IMR-90 (cell line): ENCODE measurements around the gene DPPA5. TPM values are rescaled to one million over a fixed set of nuclear protein-coding genes. Genes with fewer than 3 reads are reported as not detected.

ENCODE experiments used
- ATAC-seq: fragments of 200-7000 bp; cut with Tn5 transposase; 2 replicates; pipeline ENCODE4 v1.9.1; 2020; ENCODE audit warnings: low read depth, mild to moderate bottlenecking, moderate library complexity
- BruUV-seq: library from RNA; stranded (reverse); fragments of 400-500 nt; replicated peaks from 2 replicates; lab custom pipeline; 2021; lab: Mats Ljungman, UMichigan
- CTCF ChIA-PET: fragments of 300-600 bp; formaldehyde crosslinking; extraction: SDS; loops from one replicate; lab custom pipeline; 2021; ENCODE audit warnings: antibody characterized with exemption; lab: Yijun Ruan, JAX
- POLR2A ChIA-PET: fragments of 300-600 bp; sonication (Branson Sonifier 250); formaldehyde crosslinking; loops from one replicate; lab custom pipeline; 2022; ENCODE audit warnings: antibody characterized with exemption; ENCODE audit not compliant: unreplicated experiment; lab: Charles Lee
- DNase-seq: peaks from one replicate; pipeline ENCODE4 v3.0.0; 2013
- H2AFZ ChIP-seq: replicated peaks from 2 replicates; pipeline ENCODE3; 2013; ENCODE audit warnings: low read length, mild to moderate bottlenecking; ENCODE audit not compliant: poor library complexity
- H2AK5ac ChIP-seq: 2 replicates; pipeline ENCODE4 v1.6.1; 2013; ENCODE audit warnings: low read depth, low read length, inconsistent platforms
- H2AK9ac ChIP-seq: replicated peaks from 2 replicates; pipeline ENCODE3; 2013; ENCODE audit warnings: mild to moderate bottlenecking, low read depth, low read length, moderate library complexity; ENCODE audit not compliant: poor library complexity
- H2BK120ac ChIP-seq: 2 replicates; pipeline ENCODE4 v1.6.1; 2013; ENCODE audit warnings: low read depth, low read length, inconsistent platforms
- H2BK15ac ChIP-seq: 3 replicates; pipeline ENCODE4 v1.6.1; 2013; ENCODE audit warnings: low read depth, low read length, inconsistent platforms
- H2BK20ac ChIP-seq: 2 replicates; pipeline ENCODE4 v1.6.1; 2013; ENCODE audit warnings: low read depth, mild to moderate bottlenecking, inconsistent platforms, low read length, moderate library complexity
- H2BK5ac ChIP-seq: 2 replicates; pipeline ENCODE4 v1.6.1; 2013; ENCODE audit warnings: mild to moderate bottlenecking, low read depth, low read length, inconsistent platforms; ENCODE audit not compliant: poor library complexity, severe bottlenecking
- H3K14ac ChIP-seq: replicated peaks from 2 replicates; pipeline ENCODE4 v1.6.1; 2013; ENCODE audit warnings: low read depth, low read length, inconsistent platforms
- H3K18ac ChIP-seq: 2 replicates; pipeline ENCODE4 v1.6.1; 2013; ENCODE audit warnings: low read depth, low read length, control low read depth
- H3K23ac ChIP-seq: 2 replicates; pipeline ENCODE4 v1.6.1; 2013; ENCODE audit warnings: low read depth, low read length, inconsistent platforms
- H3K27ac ChIP-seq: 2 replicates; pipeline ENCODE4 v1.5.1; 2013; ENCODE audit warnings: mild to moderate bottlenecking, control low read depth, low read length; ENCODE audit not compliant: insufficient read depth
- H3K27me3 ChIP-seq: 2 replicates; pipeline ENCODE4 v1.6.1; 2013; ENCODE audit warnings: low read length; ENCODE audit not compliant: control insufficient read depth, insufficient read depth
- H3K36me3 ChIP-seq: 2 replicates; pipeline ENCODE4 v1.6.1; 2013; ENCODE audit warnings: low read length, mixed read lengths; ENCODE audit not compliant: control insufficient read depth, insufficient read depth
- H3K4ac ChIP-seq: 2 replicates; pipeline ENCODE4 v1.6.1; 2013; ENCODE audit warnings: low read depth, low read length, inconsistent platforms
- H3K4me1 ChIP-seq: 2 replicates; pipeline ENCODE4 v1.6.1; 2013; ENCODE audit warnings: low read length, mixed read lengths; ENCODE audit not compliant: control insufficient read depth, insufficient read depth
- H3K4me2 ChIP-seq: 2 replicates; pipeline ENCODE4 v1.6.1; 2013; ENCODE audit warnings: low read depth, mild to moderate bottlenecking, control low read depth, low read length, moderate library complexity
- H3K4me3 ChIP-seq: 2 replicates; pipeline ENCODE4 v1.5.1; 2013; ENCODE audit warnings: low read depth, mild to moderate bottlenecking, control low read depth, low read length, moderate library complexity; ENCODE audit not compliant: insufficient read depth
- H3K56ac ChIP-seq: 2 replicates; pipeline ENCODE4 v1.6.1; 2013; ENCODE audit warnings: low read length, inconsistent platforms; ENCODE audit not compliant: insufficient read depth; ENCODE audit errors: extremely low read depth
- H3K79me1 ChIP-seq, 2 experiments: 2 replicates each; pipeline ENCODE4 v1.6.1; 2013; ENCODE audit warnings: low read length in 2 of 2, inconsistent platforms in 1 of 2, low read depth in 1 of 2
- H3K9ac ChIP-seq: 2 replicates; pipeline ENCODE4 v1.6.1; 2013; ENCODE audit warnings: low read depth, low read length, control low read depth
- H3K9me1 ChIP-seq: 2 replicates; pipeline ENCODE4 v1.6.1; 2013; ENCODE audit warnings: low read length, inconsistent platforms; ENCODE audit not compliant: insufficient read depth
- H3K9me3 ChIP-seq: 2 replicates; pipeline ENCODE4 v1.6.1; 2013; ENCODE audit warnings: low read length; ENCODE audit not compliant: control insufficient read depth, insufficient read depth
- H4K20me1 ChIP-seq: 2 replicates; pipeline ENCODE4 v1.6.1; 2013; ENCODE audit warnings: low read length, inconsistent platforms; ENCODE audit not compliant: insufficient read depth
- H4K5ac ChIP-seq: 2 replicates; pipeline ENCODE4 v1.6.1; 2013; ENCODE audit warnings: mild to moderate bottlenecking, low read depth, low read length, control low read depth
- H4K8ac ChIP-seq, 2 experiments: 2 replicates each; pipeline ENCODE4 v1.6.1; 2013; ENCODE audit warnings: low read depth in 2 of 2, low read length in 2 of 2, control low read depth in 1 of 2, inconsistent platforms in 1 of 2
- H4K91ac ChIP-seq: 2 replicates; pipeline ENCODE4 v1.6.1; 2013; ENCODE audit warnings: low read depth, low read length, inconsistent platforms; ENCODE audit not compliant: insufficient read depth
- CEBPB ChIP-seq: IDR thresholded peaks from 2 replicates; pipeline ENCODE4 v1.6.1; 2012; ENCODE audit warnings: low read depth, low read length, improper control_type of control experiment
- FOS ChIP-seq: fragments of 150-350 bp; IDR thresholded peaks from 2 replicates; pipeline ENCODE4 v1.6.1; 2016; ENCODE audit warnings: low read depth, low read length
- MAFK ChIP-seq: IDR thresholded peaks from 2 replicates; pipeline ENCODE4 v1.6.1; 2012; ENCODE audit warnings: low read depth, low read length, improper control_type of control experiment
- MAZ ChIP-seq: IDR thresholded peaks from 2 replicates; pipeline ENCODE4 v1.6.1; 2012; ENCODE audit warnings: low read depth, mild to moderate bottlenecking, low read length, improper control_type of control experiment, moderate library complexity, borderline replicate concordance
- MXI1 ChIP-seq: IDR thresholded peaks from 2 replicates; pipeline ENCODE4 v1.6.1; 2012; ENCODE audit warnings: low read depth, mild to moderate bottlenecking, low read length, moderate library complexity, borderline replicate concordance
- POLR2A ChIP-seq: IDR thresholded peaks from 2 replicates; pipeline ENCODE4 v1.6.1; 2012; ENCODE audit warnings: mild to moderate bottlenecking, low read depth, low read length
- RAD21 ChIP-seq: IDR thresholded peaks from 2 replicates; pipeline ENCODE4 v1.6.1; 2012; ENCODE audit warnings: low read length, improper control_type of control experiment
- RCOR1 ChIP-seq: IDR thresholded peaks from 2 replicates; pipeline ENCODE4 v1.6.1; 2012; ENCODE audit warnings: mild to moderate bottlenecking, low read length, improper control_type of control experiment; ENCODE audit not compliant: insufficient replicate concordance
- WGBS, 2 experiments: methylation state at CpG; one replicate each; pipeline versions ENCODE4 v1.1.5 to v1.1.7; 2013; ENCODE audit warnings: missing lambda C conversion rate in 2 of 2; ENCODE audit not compliant: insufficient read length in 1 of 2; ENCODE audit errors: extremely low coverage in 2 of 2; 5-methylcytosine and 5-hydroxymethylcytosine counted together
- dilution Hi-C: fragments of 300-500 bp; cut with HindIII; formaldehyde crosslinking; loops from one replicate; pipeline ENCODE4 v1.14.3; 2018; ENCODE audit warnings: low sequenced_read_pairs; ENCODE audit not compliant: unreplicated experiment
- in situ Hi-C: fragments of 300-500 bp; cut with MboI; formaldehyde crosslinking; loops from 3 replicates; pipeline ENCODE4 v1.14.3; 2019; ENCODE audit warnings: low sequenced_read_pairs, inconsistent platforms, mixed read lengths
- intact Hi-C: fragments of 100-400 bp; cut with micrococcal nuclease; formaldehyde crosslinking; loops from 2 replicates; pipeline ENCODE4 v1.10.0; 2022
- polyA plus RNA-seq, 3 experiments: library from polyadenylated mRNA; depleted of rRNA; stranded (reverse); fragments of >200 nt; gene quantifications; 2 replicates each; pipeline ENCODE4 v1.2.3, GENCODE V29; 2012; ENCODE audit warnings: low replicate concordance in 1 of 3
- total RNA-seq: library from RNA; depleted of rRNA; stranded (reverse); fragments of >200 nt; gene quantifications from 2 replicates; pipeline ENCODE4 v1.2.3, GENCODE V29; 2012
- TF ChIP-seq, protein P1 (sequence below): fragments of 150-350 bp; IDR thresholded peaks from 2 replicates; pipeline ENCODE4 v1.6.1; 2017; ENCODE audit warnings: mild to moderate bottlenecking, antibody characterized with exemption, low read length, low read depth
- TF ChIP-seq, protein P2 (sequence below): conservative IDR thresholded peaks from 2 replicates; pipeline ENCODE4 v1.5.1; 2012; ENCODE audit warnings: mild to moderate bottlenecking, low read depth, low read length, improper control_type of control experiment
- TF ChIP-seq, protein P3 (sequence below): fragments of 150-350 bp; IDR thresholded peaks from 2 replicates; pipeline ENCODE4 v1.6.1; 2016; ENCODE audit warnings: low read depth, mild to moderate bottlenecking, low read length, moderate library complexity, borderline replicate concordance

DPPA5 gene
- total and polyA plus RNA-seq, 2 of the 4 experiments (the other 2 are of a cell fraction) = not detected

DNA sequence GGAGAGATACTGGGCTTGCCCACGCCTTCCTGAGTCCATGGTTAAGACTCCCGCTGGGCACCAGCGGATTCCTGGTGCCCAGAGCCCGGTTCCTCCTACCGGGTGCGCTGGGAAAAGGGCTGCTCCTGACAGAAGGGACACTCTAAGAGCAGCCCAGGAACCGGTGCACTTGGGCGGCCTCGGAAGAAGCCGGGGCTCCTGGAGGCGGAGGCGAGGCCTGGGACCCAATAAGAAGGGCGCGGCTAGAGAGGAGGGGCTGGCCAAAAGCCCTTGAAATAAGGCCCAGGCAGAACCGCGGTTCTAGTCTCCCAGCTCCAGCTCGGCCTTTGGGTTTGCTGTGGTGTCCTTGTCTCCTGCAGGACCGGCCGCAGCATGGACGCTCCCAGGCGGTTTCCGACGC lies 8.3 kb upstream of the DPPA5 start, which contains the start of gene KHDC3L:
KHDC3L (plus strand) TSS at position 301 of the 400 bp plus-strand sequence; CDS start at position 373, 72 bp downstream.
- CTCF ChIA-PET = no interaction called here
- Histone ChIP-seq H4K5ac (no peak within 1 kb of the TSS), H3K4ac (no peak within 1 kb of the TSS), H3K23ac (no peak within 1 kb of the TSS), H3K56ac (no peak within 1 kb of the TSS), H3K4me2 (no peak within 1 kb of the TSS), H2AK5ac (no peak within 1 kb of the TSS), H3K36me3 (no peaks in the 10 kb centered on the region), H2BK120ac (no peak within 1 kb of the TSS), H3K9ac (no peak within 1 kb of the TSS), H4K91ac (no peak within 1 kb of the TSS), H3K27ac (no peak within 1 kb of the TSS), H4K20me1 (no peaks in the 10 kb centered on the region), H3K9me3 (peaks cover 2% of the 10 kb centered on the region; the same call in 1 of the 2 replicates), H3K27me3 (no peaks in the 10 kb centered on the region), H2AFZ (no peak within 1 kb of the TSS), H2BK15ac (no peak within 1 kb of the TSS), H2AK9ac (no peak within 1 kb of the TSS), H3K79me1 (no peaks in the 10 kb centered on the region), H3K14ac (no peak within 1 kb of the TSS), H3K18ac (no peak within 1 kb of the TSS), H2BK20ac (no peak within 1 kb of the TSS), H3K4me3 (no peak within 1 kb of the TSS), H2BK5ac (no peak within 1 kb of the TSS), H4K8ac (no peak within 1 kb of the TSS), H3K4me1 (no peaks in the 10 kb centered on the region), H3K9me1 (no peaks in the 10 kb centered on the region)
- no TSS peak for BruUV-seq
- in situ Hi-C loops = no loop called here
- 73% methylated on average over 4 of the region's 23 CpGs; no CpG with 5 or more reads in 1 of the 2 experiments for WGBS, 2 experiments
- DNase-seq (no peak), ATAC-seq (no peak)
- intact Hi-C loops = no loop called here
- dilution Hi-C loops = no loop called here
- POLR2A ChIA-PET = no interaction called here
- TF ChIP-seq FOS (no peak), CEBPB (no peak), MAFK (no peak), RCOR1 (no peak), MAZ (no peak), MXI1 (no peak), RAD21 (no peak), POLR2A (no peak)
- TF ChIP-seq, protein P1, sequence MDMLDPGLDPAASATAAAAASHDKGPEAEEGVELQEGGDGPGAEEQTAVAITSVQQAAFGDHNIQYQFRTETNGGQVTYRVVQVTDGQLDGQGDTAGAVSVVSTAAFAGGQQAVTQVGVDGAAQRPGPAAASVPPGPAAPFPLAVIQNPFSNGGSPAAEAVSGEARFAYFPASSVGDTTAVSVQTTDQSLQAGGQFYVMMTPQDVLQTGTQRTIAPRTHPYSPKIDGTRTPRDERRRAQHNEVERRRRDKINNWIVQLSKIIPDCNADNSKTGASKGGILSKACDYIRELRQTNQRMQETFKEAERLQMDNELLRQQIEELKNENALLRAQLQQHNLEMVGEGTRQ = no peak
- TF ChIP-seq, protein P2, sequence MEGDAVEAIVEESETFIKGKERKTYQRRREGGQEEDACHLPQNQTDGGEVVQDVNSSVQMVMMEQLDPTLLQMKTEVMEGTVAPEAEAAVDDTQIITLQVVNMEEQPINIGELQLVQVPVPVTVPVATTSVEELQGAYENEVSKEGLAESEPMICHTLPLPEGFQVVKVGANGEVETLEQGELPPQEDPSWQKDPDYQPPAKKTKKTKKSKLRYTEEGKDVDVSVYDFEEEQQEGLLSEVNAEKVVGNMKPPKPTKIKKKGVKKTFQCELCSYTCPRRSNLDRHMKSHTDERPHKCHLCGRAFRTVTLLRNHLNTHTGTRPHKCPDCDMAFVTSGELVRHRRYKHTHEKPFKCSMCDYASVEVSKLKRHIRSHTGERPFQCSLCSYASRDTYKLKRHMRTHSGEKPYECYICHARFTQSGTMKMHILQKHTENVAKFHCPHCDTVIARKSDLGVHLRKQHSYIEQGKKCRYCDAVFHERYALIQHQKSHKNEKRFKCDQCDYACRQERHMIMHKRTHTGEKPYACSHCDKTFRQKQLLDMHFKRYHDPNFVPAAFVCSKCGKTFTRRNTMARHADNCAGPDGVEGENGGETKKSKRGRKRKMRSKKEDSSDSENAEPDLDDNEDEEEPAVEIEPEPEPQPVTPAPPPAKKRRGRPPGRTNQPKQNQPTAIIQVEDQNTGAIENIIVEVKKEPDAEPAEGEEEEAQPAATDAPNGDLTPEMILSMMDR = no peak
- TF ChIP-seq, protein P3, sequence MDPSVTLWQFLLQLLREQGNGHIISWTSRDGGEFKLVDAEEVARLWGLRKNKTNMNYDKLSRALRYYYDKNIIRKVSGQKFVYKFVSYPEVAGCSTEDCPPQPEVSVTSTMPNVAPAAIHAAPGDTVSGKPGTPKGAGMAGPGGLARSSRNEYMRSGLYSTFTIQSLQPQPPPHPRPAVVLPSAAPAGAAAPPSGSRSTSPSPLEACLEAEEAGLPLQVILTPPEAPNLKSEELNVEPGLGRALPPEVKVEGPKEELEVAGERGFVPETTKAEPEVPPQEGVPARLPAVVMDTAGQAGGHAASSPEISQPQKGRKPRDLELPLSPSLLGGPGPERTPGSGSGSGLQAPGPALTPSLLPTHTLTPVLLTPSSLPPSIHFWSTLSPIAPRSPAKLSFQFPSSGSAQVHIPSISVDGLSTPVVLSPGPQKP = no peak
